Fibroblast of mammary gland (primary cell): ENCODE results near the gene LRRC7.

Experiments used
- DNase-seq: peaks from one replicate; pipeline ENCODE4 v3.0.0-alpha.2; 2010; ENCODE audit warnings: low read depth
- H3K4me3 ChIP-seq: 2 replicates; pipeline ENCODE4 v1.5.1; 2011; ENCODE audit warnings: low read depth, mild to moderate bottlenecking, low read length, moderate library complexity; ENCODE audit not compliant: control insufficient read depth
- CTCF ChIP-seq: conservative IDR thresholded peaks from 2 replicates; pipeline ENCODE4 v1.5.1; 2011; ENCODE audit warnings: low read depth, low read length, inconsistent platforms; ENCODE audit not compliant: control insufficient read depth, insufficient read depth

The LRRC7 gene

GRCh38 chr1:70164350-70164749 is 596.6 kb downstream of the LRRC7 start:
- DNase-seq: no peak
- TF ChIP-seq CTCF: no peak
- no peak overlapping the region for H3K4me3 ChIP-seq

GRCh38 chr1:70168283-70168682 is 600.6 kb downstream of the LRRC7 start:
- no peak for TF ChIP-seq CTCF
- H3K4me3 ChIP-seq: no peak overlapping the region
- no peak for DNase-seq

GRCh38 chr1:70169018-70169839 is 601.5 kb downstream of the LRRC7 start:
- no peak overlapping the region for H3K4me3 ChIP-seq
- no peak for DNase-seq
- TF ChIP-seq CTCF: no peak

- no peak for DNase-seq
- no peak for TF ChIP-seq CTCF
- no peak overlapping the region for H3K4me3 ChIP-seq
Measured at GRCh38 chr1:70171512-70171911, 603.8 kb downstream of the LRRC7 start.
